Measurements from ENCODE around the gene POLDIP2.

DNA sequence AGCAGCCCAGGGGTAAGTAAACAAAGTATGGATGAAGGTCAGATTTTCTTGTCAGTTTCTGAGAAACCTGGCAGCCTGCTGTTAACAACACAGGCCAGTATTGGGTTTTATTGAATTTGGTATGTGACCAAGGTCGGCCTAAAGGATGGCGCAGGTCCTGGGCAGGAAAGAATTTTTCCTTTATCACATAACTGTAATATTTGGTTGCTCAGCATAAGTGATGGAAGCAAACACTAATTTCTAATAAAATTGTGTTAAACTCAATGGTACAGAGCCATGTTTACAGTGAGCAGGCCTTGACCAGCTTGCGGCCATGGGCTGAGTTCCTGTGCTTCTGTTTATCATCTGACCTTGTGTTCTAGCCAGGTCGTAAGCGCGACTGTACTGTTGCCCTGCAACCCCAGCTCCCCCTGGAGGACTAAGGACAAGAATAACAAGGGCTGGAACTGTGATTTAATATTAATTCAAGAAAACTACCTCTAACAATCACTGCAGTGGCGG lies 10.5 kb downstream of the POLDIP2 start:
- TF ChIP-seq, protein P1, sequence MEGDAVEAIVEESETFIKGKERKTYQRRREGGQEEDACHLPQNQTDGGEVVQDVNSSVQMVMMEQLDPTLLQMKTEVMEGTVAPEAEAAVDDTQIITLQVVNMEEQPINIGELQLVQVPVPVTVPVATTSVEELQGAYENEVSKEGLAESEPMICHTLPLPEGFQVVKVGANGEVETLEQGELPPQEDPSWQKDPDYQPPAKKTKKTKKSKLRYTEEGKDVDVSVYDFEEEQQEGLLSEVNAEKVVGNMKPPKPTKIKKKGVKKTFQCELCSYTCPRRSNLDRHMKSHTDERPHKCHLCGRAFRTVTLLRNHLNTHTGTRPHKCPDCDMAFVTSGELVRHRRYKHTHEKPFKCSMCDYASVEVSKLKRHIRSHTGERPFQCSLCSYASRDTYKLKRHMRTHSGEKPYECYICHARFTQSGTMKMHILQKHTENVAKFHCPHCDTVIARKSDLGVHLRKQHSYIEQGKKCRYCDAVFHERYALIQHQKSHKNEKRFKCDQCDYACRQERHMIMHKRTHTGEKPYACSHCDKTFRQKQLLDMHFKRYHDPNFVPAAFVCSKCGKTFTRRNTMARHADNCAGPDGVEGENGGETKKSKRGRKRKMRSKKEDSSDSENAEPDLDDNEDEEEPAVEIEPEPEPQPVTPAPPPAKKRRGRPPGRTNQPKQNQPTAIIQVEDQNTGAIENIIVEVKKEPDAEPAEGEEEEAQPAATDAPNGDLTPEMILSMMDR (IDR thresholded peaks at IDR 0.05): peak in 10 of 12 donors; percentile 16 to 51 (median 40)
- TF ChIP-seq POLR2A (IDR thresholded peaks at IDR 0.05): no peak

All from heart left ventricle (tissue), 13 donors.